Measurements from ENCODE around the gene MECR. TPM values are rescaled to one million over a fixed set of nuclear protein-coding genes. Genes with fewer than 3 reads are reported as not detected.
A peak's percentile ranks its signal among the peaks of the same experiment; 100 is the strongest.

The MECR gene, protein sequence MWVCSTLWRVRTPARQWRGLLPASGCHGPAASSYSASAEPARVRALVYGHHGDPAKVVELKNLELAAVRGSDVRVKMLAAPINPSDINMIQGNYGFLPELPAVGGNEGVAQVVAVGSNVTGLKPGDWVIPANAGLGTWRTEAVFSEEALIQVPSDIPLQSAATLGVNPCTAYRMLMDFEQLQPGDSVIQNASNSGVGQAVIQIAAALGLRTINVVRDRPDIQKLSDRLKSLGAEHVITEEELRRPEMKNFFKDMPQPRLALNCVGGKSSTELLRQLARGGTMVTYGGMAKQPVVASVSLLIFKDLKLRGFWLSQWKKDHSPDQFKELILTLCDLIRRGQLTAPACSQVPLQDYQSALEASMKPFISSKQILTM
- total RNA-seq (ENCODE audit: low replicate concordance): 28.7 and 30.5 TPM in 2 replicates
- long read RNA-seq, transcript MECR-201 (10 exons, 1,353 nt): major isoform, 63 of 115 reads
- long read RNA-seq, transcript MECR-202 (10 exons, 2,416 nt): minor isoform, 18 of 115 reads
- long read RNA-seq, partial matches to known transcripts: 5 of 115 reads
- long read RNA-seq, other reads (novel, unspliced or antisense): 29 of 115 reads

DNA sequence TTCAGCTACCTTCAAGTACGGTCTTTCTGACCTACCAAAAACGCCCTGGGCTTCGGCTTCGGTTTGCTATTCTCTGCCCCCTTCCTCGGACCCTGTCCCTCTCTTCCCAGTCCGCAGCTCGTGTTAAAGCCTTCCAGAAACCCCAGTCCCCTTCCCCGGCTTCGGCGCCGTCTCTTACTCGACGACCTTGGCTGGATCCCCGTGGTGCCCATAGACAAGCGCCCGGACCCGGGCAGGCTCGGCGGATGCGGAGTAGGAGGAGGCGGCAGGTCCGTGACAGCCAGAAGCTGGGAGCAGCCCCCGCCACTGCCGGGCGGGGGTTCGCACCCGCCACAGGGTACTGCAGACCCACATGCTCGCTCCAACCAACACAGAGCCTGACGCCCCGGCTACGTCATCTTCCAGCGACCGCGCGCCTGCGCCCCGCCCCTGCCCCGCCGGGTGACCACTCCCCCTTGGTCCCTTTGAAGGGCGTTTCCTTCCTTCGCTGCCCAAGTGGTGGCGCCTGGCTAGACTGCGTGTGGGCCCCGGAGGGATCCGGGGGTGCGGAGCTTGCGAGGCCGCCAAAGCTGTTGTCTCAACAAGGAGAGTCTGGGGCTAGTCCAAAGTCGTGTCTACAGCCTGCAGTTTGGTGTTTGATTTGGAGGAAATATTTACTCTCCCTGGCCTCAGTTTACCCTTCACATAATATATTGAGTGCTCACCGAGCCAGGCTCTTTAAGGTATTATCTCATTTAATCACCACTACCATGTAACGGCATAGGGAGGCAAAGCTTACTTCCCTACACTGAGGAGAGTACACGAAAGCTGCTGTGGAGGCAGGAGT lies at the start of gene MECR:
TSS of gene MECR (minus strand) at position 382 of the 826 bp plus-strand sequence. CDS start at position 354, 28 bp downstream.
- Mint-ChIP-seq H3K4me1 (ENCODE audit: unreplicated experiment) (peaks cover 14% of the 10 kb centered on the region), H3K36me3 (no peaks in the 10 kb centered on the region), H3K27ac (peak within 1 kb of the TSS; percentile 95), H3K4me3 (peak within 1 kb of the TSS; percentile 93), H3K27me3 (peaks cover 19% of the 10 kb centered on the region), H3K9me3 (no peaks in the 10 kb centered on the region)
- peak; percentile 98 for DNase-seq (ENCODE audit: extremely low spot score, unreplicated experiment)
- TF ChIP-seq, protein P1, sequence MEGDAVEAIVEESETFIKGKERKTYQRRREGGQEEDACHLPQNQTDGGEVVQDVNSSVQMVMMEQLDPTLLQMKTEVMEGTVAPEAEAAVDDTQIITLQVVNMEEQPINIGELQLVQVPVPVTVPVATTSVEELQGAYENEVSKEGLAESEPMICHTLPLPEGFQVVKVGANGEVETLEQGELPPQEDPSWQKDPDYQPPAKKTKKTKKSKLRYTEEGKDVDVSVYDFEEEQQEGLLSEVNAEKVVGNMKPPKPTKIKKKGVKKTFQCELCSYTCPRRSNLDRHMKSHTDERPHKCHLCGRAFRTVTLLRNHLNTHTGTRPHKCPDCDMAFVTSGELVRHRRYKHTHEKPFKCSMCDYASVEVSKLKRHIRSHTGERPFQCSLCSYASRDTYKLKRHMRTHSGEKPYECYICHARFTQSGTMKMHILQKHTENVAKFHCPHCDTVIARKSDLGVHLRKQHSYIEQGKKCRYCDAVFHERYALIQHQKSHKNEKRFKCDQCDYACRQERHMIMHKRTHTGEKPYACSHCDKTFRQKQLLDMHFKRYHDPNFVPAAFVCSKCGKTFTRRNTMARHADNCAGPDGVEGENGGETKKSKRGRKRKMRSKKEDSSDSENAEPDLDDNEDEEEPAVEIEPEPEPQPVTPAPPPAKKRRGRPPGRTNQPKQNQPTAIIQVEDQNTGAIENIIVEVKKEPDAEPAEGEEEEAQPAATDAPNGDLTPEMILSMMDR (conservative IDR thresholded peaks at IDR 0.05): peak; percentile 35

DNA sequence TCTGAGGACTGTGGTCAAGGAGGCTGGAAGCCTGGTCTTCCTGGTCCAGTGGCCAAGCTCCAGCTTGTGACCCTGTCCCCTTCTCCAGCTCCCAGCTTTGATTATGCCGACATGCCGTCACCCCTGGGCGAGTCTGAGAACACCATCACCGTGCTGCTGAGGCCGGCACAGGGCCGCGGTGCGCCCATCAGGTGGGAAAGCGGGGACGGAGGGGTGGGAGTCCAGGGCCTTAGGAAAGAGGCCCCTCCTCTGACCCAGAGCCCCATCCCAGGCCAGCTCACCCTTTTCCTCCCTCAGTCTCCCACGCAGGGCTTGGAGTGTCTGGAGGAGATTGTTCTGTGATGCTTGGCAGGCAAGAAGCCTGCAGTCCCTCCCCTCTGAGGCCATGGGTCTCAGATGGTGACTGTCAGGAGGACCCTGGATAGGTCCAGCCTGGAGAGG lies 49.2 kb upstream of the MECR start:
- no peaks in the 10 kb centered on the region for H3K9me3 Mint-ChIP-seq
- H3K4me3 Mint-ChIP-seq: no peak overlapping the region
- no peak for DNase-seq (ENCODE audit: extremely low spot score, unreplicated experiment)
- H3K27ac Mint-ChIP-seq: no peak overlapping the region
- TF ChIP-seq, protein P1 (conservative IDR thresholded peaks at IDR 0.05): no peak
- peaks cover 5% of the 10 kb centered on the region for H3K4me1 Mint-ChIP-seq (ENCODE audit: unreplicated experiment)
- peaks cover 13% of the 10 kb centered on the region for H3K36me3 Mint-ChIP-seq
- H3K27me3 Mint-ChIP-seq: no peaks in the 10 kb centered on the region

DNA sequence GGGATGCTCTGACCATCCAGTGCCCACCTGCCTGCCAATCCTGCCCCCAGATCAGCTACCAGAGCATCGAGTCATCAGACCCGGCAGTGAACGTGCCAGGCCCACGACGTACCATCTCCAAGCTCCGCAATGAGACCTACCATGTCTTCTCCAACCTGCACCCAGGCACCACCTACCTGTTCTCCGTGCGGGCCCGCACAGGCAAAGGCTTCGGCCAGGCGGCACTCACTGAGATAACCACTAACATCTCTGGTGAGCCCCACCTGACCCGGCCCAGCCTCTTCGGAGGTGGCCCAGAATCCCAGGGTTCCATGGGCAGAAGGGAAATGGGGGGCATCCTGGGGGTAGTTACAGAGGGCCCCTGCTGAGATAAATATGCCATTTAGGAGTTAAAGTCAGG lies 48.7 kb upstream of the MECR start:
- Mint-ChIP-seq H3K27ac (no peak overlapping the region), H3K4me3 (no peak overlapping the region), H3K27me3 (no peaks in the 10 kb centered on the region), H3K4me1 (ENCODE audit: unreplicated experiment) (peaks cover 5% of the 10 kb centered on the region), H3K36me3 (peaks cover 13% of the 10 kb centered on the region), H3K9me3 (no peaks in the 10 kb centered on the region)
- TF ChIP-seq, protein P1 (conservative IDR thresholded peaks at IDR 0.05): no peak
- no peak for DNase-seq (ENCODE audit: extremely low spot score, unreplicated experiment)

DNA sequence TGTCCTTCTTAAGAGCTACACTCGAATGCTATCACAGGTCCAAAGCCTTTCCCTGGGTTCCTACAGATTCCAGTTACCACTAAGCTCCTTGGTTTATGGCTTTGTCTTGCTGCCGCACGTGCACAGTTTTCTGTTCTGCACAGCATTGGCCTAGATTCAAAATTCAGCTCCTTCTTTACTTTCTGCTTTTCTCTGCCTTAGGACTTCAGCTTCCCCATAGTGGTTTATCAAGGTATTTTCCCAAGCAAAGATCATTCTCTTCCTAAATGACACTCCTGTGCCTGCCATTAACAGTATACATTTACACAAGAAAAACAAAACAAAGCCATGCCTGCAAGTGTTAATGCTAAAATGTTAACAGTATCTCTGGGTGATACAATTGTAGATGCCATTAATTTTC lies 47.4 kb upstream of the MECR start:
- no peaks in the 10 kb centered on the region for H3K9me3 Mint-ChIP-seq
- no peaks in the 10 kb centered on the region for H3K4me1 Mint-ChIP-seq (ENCODE audit: unreplicated experiment)
- DNase-seq (ENCODE audit: extremely low spot score, unreplicated experiment): no peak
- H3K4me3 Mint-ChIP-seq: no peak overlapping the region
- TF ChIP-seq, protein P1 (conservative IDR thresholded peaks at IDR 0.05): no peak
- H3K27ac Mint-ChIP-seq: no peak overlapping the region
- no peaks in the 10 kb centered on the region for H3K27me3 Mint-ChIP-seq
- H3K36me3 Mint-ChIP-seq: peaks cover 13% of the 10 kb centered on the region

DNA sequence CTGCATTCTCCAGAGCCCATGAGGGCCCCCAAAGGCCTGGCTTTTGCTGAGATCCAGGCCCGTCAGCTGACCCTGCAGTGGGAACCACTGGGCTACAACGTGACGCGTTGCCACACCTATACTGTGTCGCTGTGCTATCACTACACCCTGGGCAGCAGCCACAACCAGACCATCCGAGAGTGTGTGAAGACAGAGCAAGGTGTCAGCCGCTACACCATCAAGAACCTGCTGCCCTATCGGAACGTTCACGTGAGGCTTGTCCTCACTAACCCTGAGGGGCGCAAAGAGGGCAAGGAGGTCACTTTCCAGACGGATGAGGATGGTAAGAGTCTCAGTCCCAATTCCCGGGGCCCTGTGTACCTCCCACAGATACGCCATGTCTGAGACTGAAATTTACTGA lies 44.7 kb upstream of the MECR start:
- no peak for DNase-seq (ENCODE audit: extremely low spot score, unreplicated experiment)
- H3K36me3 Mint-ChIP-seq: peaks cover 13% of the 10 kb centered on the region
- TF ChIP-seq, protein P1 (conservative IDR thresholded peaks at IDR 0.05): no peak
- no peaks in the 10 kb centered on the region for H3K9me3 Mint-ChIP-seq
- no peak overlapping the region for H3K27ac Mint-ChIP-seq
- no peaks in the 10 kb centered on the region for H3K27me3 Mint-ChIP-seq
- H3K4me1 Mint-ChIP-seq (ENCODE audit: unreplicated experiment): peaks cover 16% of the 10 kb centered on the region
- H3K4me3 Mint-ChIP-seq: no peak overlapping the region

Measured in type B pancreatic cell (in vitro differentiated cells).